Heart left ventricle (tissue), 13 donors: Measurements from ENCODE around the gene FBXW5.

Source experiments
- POLR2A ChIP-seq, 2 donors: fragments of 450-650 bp; IDR thresholded peaks; one replicate each; pipeline ENCODE4 v1.6.1; 2017; ENCODE audit warnings: antibody characterized with exemption in 2 of 2, mild to moderate bottlenecking in 2 of 2, moderate library complexity in 2 of 2
- TF ChIP-seq, protein P1 (sequence below), 12 donors: fragments of 200-600 bp; sonication (generic) in 4 of 12; IDR thresholded peaks; one replicate each; pipeline versions ENCODE4 v1.5.0 to v1.8.0; 2018 to 2022; ENCODE audit warnings: antibody characterized with exemption in 12 of 12, mild to moderate bottlenecking in 5 of 12
- donor health status: ischemic (EF 13 %, LVEDD 7.1; RV severe dilation, severe dysfunction).
- donor health status: DM: no; HTN: yes; CAD: no.
- donor health status: DM: no; HTN: no; CAD: no.
- donor health status: ischemic (EF 25% LVEDD 6.9; RV normal size, moderate dysfunction).
- donor health status: ischemic (EF 25% LVEDD 5.7; RV mildly dilated, moderate dysfunction).
- donor health status: ischemic (EF 35%, LVEDD 5.7; RV mildly dilated, moderate dysfunction).
- donor health status: nonischemic (EF 11% LVEDD 7.7; RV severe dilation, severe dysfunction).
- donor health status: DM: yes; HTN: yes; CAD: no.
- donor health status: PGD.
- donor health status: ischemic (EF 29% LVEDD 5.4; RV normal size, mild dysfunction).
- donor health status: nonischemic (EF 23%, LVEDD 6.1; RV moderate dilation, normal function).

GRCh38 chr9:136958473-136958872, 13.9 kb upstream of the FBXW5 start:
- no peak for TF ChIP-seq POLR2A (IDR thresholded peaks at IDR 0.05)
- TF ChIP-seq, protein P1, sequence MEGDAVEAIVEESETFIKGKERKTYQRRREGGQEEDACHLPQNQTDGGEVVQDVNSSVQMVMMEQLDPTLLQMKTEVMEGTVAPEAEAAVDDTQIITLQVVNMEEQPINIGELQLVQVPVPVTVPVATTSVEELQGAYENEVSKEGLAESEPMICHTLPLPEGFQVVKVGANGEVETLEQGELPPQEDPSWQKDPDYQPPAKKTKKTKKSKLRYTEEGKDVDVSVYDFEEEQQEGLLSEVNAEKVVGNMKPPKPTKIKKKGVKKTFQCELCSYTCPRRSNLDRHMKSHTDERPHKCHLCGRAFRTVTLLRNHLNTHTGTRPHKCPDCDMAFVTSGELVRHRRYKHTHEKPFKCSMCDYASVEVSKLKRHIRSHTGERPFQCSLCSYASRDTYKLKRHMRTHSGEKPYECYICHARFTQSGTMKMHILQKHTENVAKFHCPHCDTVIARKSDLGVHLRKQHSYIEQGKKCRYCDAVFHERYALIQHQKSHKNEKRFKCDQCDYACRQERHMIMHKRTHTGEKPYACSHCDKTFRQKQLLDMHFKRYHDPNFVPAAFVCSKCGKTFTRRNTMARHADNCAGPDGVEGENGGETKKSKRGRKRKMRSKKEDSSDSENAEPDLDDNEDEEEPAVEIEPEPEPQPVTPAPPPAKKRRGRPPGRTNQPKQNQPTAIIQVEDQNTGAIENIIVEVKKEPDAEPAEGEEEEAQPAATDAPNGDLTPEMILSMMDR (IDR thresholded peaks at IDR 0.05): no peak
